Neural crest cell (in vitro differentiated cells): ENCODE results near the gene AFAP1. TPM values are rescaled to one million over a fixed set of nuclear protein-coding genes. Genes with fewer than 3 reads are reported as not detected.

Experiments
- DNase-seq: peaks from one replicate; pipeline ENCODE4 v3.0.0; 2021; ENCODE audit warnings: low read depth, mixed read lengths, low spot score
- H3K27ac Mint-ChIP-seq: one replicate; pipeline ENCODE4 v1.8.0; 2021; ENCODE audit warnings: mild to moderate bottlenecking, mixed read lengths; ENCODE audit not compliant: unreplicated experiment
- H3K27me3 Mint-ChIP-seq: 2 replicates; pipeline ENCODE4 v1.8.0; 2021; ENCODE audit warnings: low read depth, mild to moderate bottlenecking, mixed read lengths
- H3K36me3 Mint-ChIP-seq: 2 replicates; pipeline ENCODE4 v1.8.0; 2021; ENCODE audit warnings: low read depth, mild to moderate bottlenecking, mixed read lengths
- H3K4me1 Mint-ChIP-seq: 2 replicates; pipeline ENCODE4 v1.8.0; 2021; ENCODE audit warnings: mixed read lengths
- H3K4me3 Mint-ChIP-seq: one replicate; pipeline ENCODE4 v1.8.0; 2021; ENCODE audit warnings: mild to moderate bottlenecking, mixed read lengths
- H3K9me3 Mint-ChIP-seq: 2 replicates; pipeline ENCODE4 v1.8.0; 2021; ENCODE audit warnings: mixed read lengths
- total RNA-seq: library from RNA; stranded (reverse); gene quantifications from 2 replicates; pipeline ENCODE4 v1.2.1, GENCODE V29; 2021
- TF ChIP-seq, protein P1 (sequence below): fragments of 200-600 bp; sonication (generic); conservative IDR thresholded peaks from 2 replicates; pipeline ENCODE4 v1.5.0; 2021; ENCODE audit warnings: antibody characterized with exemption, mild to moderate bottlenecking

Gene AFAP1
- total RNA-seq, 1 donor from 2014 or later: 28.1 TPM

DNA sequence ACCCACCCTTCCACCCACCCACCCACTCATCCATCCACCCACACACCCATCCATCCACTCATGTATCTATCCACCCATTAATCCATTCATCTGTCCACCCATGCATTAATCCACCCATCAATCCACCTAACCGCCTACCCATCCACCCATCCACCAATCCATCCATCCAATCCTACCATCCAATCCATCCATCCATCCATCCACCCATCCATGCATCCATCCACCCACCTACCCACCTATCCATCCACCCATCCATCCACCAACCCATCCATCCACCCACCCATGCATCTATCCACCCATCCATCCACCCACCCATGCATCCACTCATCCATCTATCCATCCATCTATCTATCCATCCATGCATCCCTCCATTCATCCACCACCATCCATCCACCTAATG lies 34.8 kb upstream of the AFAP1 start:
- Mint-ChIP-seq H3K36me3 (no peaks in the 10 kb centered on the region), H3K27ac (no peak overlapping the region), H3K9me3 (no peaks in the 10 kb centered on the region), H3K4me1 (peaks cover 24% of the 10 kb centered on the region), H3K4me3 (no peak overlapping the region), H3K27me3 (no peaks in the 10 kb centered on the region)
- no peak for DNase-seq
- TF ChIP-seq, protein P1, sequence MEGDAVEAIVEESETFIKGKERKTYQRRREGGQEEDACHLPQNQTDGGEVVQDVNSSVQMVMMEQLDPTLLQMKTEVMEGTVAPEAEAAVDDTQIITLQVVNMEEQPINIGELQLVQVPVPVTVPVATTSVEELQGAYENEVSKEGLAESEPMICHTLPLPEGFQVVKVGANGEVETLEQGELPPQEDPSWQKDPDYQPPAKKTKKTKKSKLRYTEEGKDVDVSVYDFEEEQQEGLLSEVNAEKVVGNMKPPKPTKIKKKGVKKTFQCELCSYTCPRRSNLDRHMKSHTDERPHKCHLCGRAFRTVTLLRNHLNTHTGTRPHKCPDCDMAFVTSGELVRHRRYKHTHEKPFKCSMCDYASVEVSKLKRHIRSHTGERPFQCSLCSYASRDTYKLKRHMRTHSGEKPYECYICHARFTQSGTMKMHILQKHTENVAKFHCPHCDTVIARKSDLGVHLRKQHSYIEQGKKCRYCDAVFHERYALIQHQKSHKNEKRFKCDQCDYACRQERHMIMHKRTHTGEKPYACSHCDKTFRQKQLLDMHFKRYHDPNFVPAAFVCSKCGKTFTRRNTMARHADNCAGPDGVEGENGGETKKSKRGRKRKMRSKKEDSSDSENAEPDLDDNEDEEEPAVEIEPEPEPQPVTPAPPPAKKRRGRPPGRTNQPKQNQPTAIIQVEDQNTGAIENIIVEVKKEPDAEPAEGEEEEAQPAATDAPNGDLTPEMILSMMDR: no peak

DNA sequence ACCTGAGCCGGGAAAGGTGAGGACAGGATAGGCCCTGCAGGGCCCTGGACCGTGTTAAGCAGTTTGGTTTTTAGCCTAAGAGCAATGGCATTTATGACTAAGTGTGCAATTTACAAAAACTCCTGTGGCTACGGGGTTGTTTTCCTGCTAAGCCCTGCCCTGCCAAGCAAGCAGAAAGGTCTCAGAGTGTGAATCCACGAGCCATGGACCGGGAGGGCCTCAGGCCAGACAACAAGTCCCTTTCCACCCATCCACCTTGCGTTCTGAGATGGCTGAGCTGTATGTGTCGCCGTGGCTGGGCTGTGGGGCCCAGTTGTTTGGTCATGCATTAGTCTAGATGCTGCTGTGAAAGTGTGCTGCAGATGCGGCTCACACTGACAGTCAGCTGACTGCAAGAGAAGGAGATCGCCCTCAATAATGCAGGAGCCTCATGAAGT lies 33.9 kb upstream of the AFAP1 start:
- Mint-ChIP-seq H3K27ac (no peak overlapping the region), H3K4me3 (no peak overlapping the region), H3K9me3 (no peaks in the 10 kb centered on the region), H3K4me1 (peaks cover 26% of the 10 kb centered on the region), H3K27me3 (no peaks in the 10 kb centered on the region), H3K36me3 (no peaks in the 10 kb centered on the region)
- TF ChIP-seq, protein P1: no peak
- no peak for DNase-seq

DNA sequence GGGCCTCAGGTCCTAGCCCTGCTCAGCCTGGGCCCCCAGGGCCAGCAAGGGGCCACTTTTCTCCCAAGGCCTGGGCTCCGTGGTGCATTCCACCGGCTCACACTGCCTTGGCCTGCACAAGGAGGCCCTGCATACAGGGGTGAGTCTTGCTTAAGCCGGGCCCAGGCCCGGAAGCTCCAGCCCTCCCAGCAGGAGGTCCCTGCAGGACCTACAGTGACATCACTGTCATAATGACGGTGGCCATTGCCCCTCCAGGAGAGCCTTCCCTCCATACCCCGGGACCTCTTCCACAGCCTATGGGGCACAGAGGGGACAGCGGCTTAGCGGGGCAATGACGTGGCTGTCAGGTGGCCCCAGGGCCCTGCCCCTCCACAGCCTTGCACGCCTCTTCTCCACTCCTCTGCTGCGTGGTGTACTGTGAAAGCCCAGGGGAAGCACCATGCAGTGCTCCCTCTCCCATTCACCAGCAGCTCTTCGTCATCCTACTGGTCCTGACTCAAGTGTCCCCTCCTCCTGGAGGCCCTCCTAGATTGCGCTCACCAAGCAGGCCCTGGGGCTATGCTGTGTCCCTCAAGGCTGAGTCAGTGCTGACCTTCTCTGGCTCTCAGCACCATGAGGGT lies 32.3 kb upstream of the AFAP1 start:
- peaks cover 38% of the 10 kb centered on the region for H3K4me1 Mint-ChIP-seq
- H3K4me3 Mint-ChIP-seq: no peak overlapping the region
- no peaks in the 10 kb centered on the region for H3K27me3 Mint-ChIP-seq

DNA sequence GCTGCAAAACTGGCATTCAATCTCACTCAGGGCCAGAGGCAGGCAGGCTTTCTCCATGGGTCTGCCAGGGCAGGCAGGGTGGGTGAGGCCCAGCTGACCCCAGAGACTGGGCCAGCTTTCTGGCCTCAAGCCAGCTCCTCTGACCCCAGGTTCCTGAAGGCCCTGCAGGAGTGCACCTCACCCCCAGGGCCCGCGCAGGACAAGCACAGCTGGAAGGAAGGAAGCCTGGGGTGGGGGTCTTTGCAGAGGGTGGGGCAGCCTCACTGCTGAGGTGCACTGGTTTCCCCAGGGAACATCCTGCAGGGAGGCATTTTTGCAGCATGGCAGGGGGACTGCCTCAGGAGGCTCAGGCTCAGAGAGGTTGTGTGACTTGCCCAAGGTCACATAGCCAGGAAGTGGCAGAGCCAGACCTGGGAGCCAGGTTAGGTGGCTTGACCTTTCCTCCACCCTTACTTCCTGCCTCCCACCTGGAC lies 31.5 kb upstream of the AFAP1 start:
- H3K27me3 Mint-ChIP-seq: no peaks in the 10 kb centered on the region
- DNase-seq: no peak
- no peaks in the 10 kb centered on the region for H3K36me3 Mint-ChIP-seq
- no peak overlapping the region for H3K4me3 Mint-ChIP-seq
- H3K27ac Mint-ChIP-seq: no peak overlapping the region
- peaks cover 44% of the 10 kb centered on the region for H3K4me1 Mint-ChIP-seq
- no peaks in the 10 kb centered on the region for H3K9me3 Mint-ChIP-seq
- TF ChIP-seq, protein P1: no peak

More for the DNA sequence above, 32.3 kb upstream of the AFAP1 start:
- TF ChIP-seq, protein P1: no peak
- no peaks in the 10 kb centered on the region for H3K9me3 Mint-ChIP-seq
- peak overlapping the region; percentile 69 for H3K27ac Mint-ChIP-seq
- H3K36me3 Mint-ChIP-seq: no peaks in the 10 kb centered on the region
- DNase-seq: no peak

DNA sequence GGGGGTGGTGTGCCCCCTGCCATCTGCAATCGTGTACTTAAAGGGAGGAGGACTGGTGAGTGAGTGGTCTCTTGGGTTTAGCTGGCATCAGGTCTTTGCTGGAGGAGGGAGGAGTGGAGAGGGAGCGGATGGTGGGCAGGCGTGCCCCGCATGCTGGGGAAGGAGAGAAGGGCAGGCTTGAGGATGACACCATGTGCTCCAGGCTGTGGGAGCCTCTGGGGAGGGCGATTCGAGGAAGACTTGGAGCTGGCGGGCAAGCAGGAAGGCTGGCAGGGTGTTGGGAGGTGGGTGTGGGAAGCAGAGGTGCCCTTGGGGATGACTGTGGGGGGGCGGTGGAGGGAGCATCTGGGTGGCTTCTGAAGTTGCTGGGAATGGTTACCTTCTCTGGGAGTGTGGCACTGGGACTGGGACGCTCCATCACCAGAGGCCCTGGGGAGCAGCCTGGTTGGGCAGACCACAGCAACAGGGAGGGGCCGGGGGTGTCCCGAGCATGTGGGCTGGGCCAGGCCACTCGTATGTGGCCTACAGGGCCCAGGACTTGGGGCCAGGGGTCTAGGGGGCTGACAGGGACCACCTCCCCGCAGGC lies 30.8 kb upstream of the AFAP1 start:
- Mint-ChIP-seq H3K9me3 (no peaks in the 10 kb centered on the region), H3K4me3 (peak overlapping the region; percentile 6), H3K27ac (peak overlapping the region; percentile 96), H3K36me3 (no peaks in the 10 kb centered on the region), H3K4me1 (peaks cover 51% of the 10 kb centered on the region), H3K27me3 (no peaks in the 10 kb centered on the region)
- no peak for DNase-seq
- TF ChIP-seq, protein P1: no peak
